Measurements from ENCODE around the gene KCNQ5.

The KCNQ5 gene

GRCh38 chr6:73139681-73140383 lies 518.0 kb downstream of the KCNQ5 start:
- no peak overlapping the region for H3K4me3 ChIP-seq (ENCODE audit: low read depth, low read length)
- no peak for TF ChIP-seq CTCF (IDR thresholded peaks at IDR 0.05; ENCODE audit: borderline replicate concordance, insufficient read depth, low read depth, low read length)

- no peak for TF ChIP-seq CTCF (IDR thresholded peaks at IDR 0.05; ENCODE audit: borderline replicate concordance, insufficient read depth, low read depth, low read length)
- H3K4me3 ChIP-seq (ENCODE audit: low read depth, low read length), result no peak overlapping the region
Observed at GRCh38 chr6:73143551-73143950, 521.7 kb downstream of the KCNQ5 start.

- no peak overlapping the region for H3K4me3 ChIP-seq (ENCODE audit: low read depth, low read length)
- no peak for TF ChIP-seq CTCF (IDR thresholded peaks at IDR 0.05; ENCODE audit: borderline replicate concordance, insufficient read depth, low read depth, low read length)
Observed at GRCh38 chr6:73144516-73144915, 522.7 kb downstream of the KCNQ5 start.

GRCh38 chr6:73145690-73146089 lies 523.8 kb downstream of the KCNQ5 start:
- TF ChIP-seq CTCF (IDR thresholded peaks at IDR 0.05; ENCODE audit: borderline replicate concordance, insufficient read depth, low read depth, low read length), result no peak
- no peak overlapping the region for H3K4me3 ChIP-seq (ENCODE audit: low read depth, low read length)

- H3K4me3 ChIP-seq (ENCODE audit: low read depth, low read length), result no peak overlapping the region
- no peak for TF ChIP-seq CTCF (IDR thresholded peaks at IDR 0.05; ENCODE audit: borderline replicate concordance, insufficient read depth, low read depth, low read length)
Observed at GRCh38 chr6:73151732-73152131, 529.9 kb downstream of the KCNQ5 start.

GRCh38 chr6:73152556-73152955 lies 530.7 kb downstream of the KCNQ5 start:
- no peak overlapping the region for H3K4me3 ChIP-seq (ENCODE audit: low read depth, low read length)
- no peak for TF ChIP-seq CTCF (IDR thresholded peaks at IDR 0.05; ENCODE audit: borderline replicate concordance, insufficient read depth, low read depth, low read length)

GRCh38 chr6:73152966-73153757 lies 531.3 kb downstream of the KCNQ5 start:
- no peak overlapping the region for H3K4me3 ChIP-seq (ENCODE audit: low read depth, low read length)

More at GRCh38 chr6:73152966-73153757, 531.3 kb downstream of the KCNQ5 start:
- TF ChIP-seq CTCF (IDR thresholded peaks at IDR 0.05; ENCODE audit: borderline replicate concordance, insufficient read depth, low read depth, low read length), result no peak
